GM12875 (cell line): ENCODE measurements around the gene GRIK2.

Source experiments
- H3K4me3 ChIP-seq: one replicate; pipeline ENCODE4 v1.5.1; 2011; ENCODE audit warnings: low read depth, low read length, control low read depth
- CTCF ChIP-seq: IDR thresholded peaks from 2 replicates; pipeline ENCODE4 v1.5.1; 2011; ENCODE audit warnings: low read depth, mild to moderate bottlenecking, control low read depth, inconsistent platforms, low read length, moderate library complexity, borderline replicate concordance; ENCODE audit not compliant: insufficient read depth

GRIK2 gene

GRCh38 chr6:101439790-101440189 is 46.3 kb downstream of the GRIK2 start:
- no peak overlapping the region for H3K4me3 ChIP-seq
- TF ChIP-seq CTCF: no peak

- TF ChIP-seq CTCF: no peak
- H3K4me3 ChIP-seq: no peak overlapping the region
These were observed 49.8 kb downstream of the GRIK2 start for GRCh38 chr6:101443315-101443714.

- TF ChIP-seq CTCF: no peak
- H3K4me3 ChIP-seq: no peak overlapping the region
These were observed 51.2 kb downstream of the GRIK2 start for GRCh38 chr6:101444717-101445116.

- TF ChIP-seq CTCF: no peak
- no peak overlapping the region for H3K4me3 ChIP-seq
These were observed 52.0 kb downstream of the GRIK2 start for GRCh38 chr6:101445527-101445926.

- no peak for TF ChIP-seq CTCF
- H3K4me3 ChIP-seq: no peak overlapping the region
These were observed 57.4 kb downstream of the GRIK2 start for GRCh38 chr6:101450901-101451300.

GRCh38 chr6:101451981-101452380 is 58.5 kb downstream of the GRIK2 start:
- H3K4me3 ChIP-seq: no peak overlapping the region
- TF ChIP-seq CTCF: no peak

- no peak overlapping the region for H3K4me3 ChIP-seq
- TF ChIP-seq CTCF: no peak
These were observed 59.7 kb downstream of the GRIK2 start for GRCh38 chr6:101453221-101453620.
